ENCODE measurements around the gene DOK1.
A peak's percentile ranks its signal among the peaks of the same experiment; 100 is the strongest.

The DOK1 gene

DNA sequence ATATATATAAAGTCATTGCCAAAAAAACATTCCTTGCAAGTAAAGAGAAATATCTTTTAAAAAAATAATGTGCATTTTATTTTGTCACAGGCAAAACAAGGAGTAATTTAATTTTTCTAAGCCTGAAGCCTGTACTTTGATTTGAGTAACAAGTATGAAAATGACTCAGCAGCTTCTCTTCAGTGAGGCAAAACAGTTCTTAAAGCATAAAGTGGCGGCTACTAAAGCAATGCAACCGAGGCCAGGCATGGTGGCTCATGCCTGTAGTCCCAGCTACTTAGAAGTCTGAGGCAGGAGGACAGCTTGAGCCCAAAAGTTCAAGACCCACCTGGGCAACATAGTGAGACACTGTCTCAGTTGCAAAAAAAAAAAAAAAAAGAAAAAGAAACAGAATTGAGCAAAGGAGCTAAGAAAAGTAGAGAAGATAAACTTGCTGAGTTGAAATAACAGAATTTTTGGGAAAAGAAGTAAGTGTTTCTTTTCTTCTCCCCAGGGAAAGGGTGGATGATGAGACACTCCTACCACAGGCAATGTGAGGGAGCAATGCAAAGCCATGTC, 29.6 kb downstream of the DOK1 start:
- DNase-seq (ENCODE audit: extremely low read depth, low read depth) = no peak
- TF ChIP-seq, protein P1, sequence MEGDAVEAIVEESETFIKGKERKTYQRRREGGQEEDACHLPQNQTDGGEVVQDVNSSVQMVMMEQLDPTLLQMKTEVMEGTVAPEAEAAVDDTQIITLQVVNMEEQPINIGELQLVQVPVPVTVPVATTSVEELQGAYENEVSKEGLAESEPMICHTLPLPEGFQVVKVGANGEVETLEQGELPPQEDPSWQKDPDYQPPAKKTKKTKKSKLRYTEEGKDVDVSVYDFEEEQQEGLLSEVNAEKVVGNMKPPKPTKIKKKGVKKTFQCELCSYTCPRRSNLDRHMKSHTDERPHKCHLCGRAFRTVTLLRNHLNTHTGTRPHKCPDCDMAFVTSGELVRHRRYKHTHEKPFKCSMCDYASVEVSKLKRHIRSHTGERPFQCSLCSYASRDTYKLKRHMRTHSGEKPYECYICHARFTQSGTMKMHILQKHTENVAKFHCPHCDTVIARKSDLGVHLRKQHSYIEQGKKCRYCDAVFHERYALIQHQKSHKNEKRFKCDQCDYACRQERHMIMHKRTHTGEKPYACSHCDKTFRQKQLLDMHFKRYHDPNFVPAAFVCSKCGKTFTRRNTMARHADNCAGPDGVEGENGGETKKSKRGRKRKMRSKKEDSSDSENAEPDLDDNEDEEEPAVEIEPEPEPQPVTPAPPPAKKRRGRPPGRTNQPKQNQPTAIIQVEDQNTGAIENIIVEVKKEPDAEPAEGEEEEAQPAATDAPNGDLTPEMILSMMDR (IDR thresholded peaks at IDR 0.05; ENCODE audit: low read depth, low read length) = no peak

DNA sequence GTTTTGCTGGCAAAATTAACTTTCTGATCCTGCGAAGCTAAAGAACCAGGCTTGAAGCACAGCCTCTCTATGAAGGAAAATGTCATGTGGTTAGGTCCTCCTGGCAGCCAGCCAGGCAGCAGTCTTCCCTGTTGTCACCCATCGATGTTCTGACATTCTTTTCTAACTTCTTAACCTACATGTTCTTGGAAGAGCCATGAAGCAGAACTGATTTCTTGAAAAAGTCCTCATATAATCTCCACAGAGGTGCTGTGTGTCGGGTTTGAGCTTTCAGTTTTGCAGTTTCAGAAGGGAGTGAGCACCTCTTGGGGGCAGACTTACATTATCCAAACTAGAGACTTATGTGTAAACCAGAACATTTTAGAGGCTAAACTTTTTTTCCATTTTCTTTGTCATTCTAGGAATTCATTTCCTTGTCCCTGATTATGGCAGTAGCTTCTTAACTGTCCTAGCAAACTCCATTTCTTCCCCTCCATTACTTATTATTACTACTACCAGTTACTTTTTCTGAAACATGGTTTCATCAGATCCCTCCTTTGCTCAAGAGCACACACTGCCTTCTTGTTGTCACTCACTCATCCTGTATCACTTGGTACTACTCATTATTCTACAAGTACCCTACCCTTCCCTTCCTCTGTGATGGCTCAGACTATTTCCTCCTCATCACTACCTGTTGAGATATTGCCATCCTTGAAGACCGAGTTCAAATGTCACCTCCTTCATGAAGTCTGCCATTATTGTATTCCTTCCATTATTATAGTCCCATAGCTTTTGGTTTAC, 31.1 kb downstream of the DOK1 start:
- no peak for DNase-seq (ENCODE audit: extremely low read depth, low read depth)

DNA sequence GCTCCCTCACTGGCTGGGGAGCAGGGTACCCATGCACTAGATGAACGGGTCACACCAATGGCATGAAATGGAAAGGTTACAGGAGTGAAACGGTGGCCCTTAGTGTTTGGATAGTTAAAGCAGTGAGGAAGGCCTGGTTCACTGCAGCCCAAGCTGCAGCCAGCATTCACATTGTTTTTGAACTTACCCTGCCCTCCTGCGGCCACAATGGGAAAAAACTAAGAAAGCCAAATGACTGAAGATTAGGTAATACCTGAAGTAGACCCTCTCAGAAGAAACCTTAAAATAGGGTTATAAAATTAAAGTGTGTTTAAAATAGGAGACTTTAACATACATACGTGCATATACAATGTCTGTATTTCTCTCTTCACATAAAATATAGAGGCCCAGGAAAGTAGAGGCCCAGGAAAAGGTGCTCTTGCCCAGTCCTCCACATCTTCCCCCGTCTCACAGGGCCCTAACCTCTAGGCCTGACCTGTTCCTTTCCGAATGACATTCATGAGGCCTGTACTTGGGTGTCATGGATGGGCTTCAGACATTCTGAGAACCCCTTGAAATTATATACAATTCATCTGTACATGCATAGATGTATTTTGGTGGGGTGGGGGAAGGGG, 33.3 kb downstream of the DOK1 start:
- TF ChIP-seq, protein P1 (IDR thresholded peaks at IDR 0.05; ENCODE audit: low read depth, low read length) = peak; percentile 70
- DNase-seq (ENCODE audit: extremely low read depth, low read depth) = no peak

More for the DNA sequence above, 31.1 kb downstream of the DOK1 start:
- TF ChIP-seq, protein P1 (IDR thresholded peaks at IDR 0.05; ENCODE audit: low read depth, low read length) = peak; percentile 15; the same call in 1 of the 2 replicates

DNA sequence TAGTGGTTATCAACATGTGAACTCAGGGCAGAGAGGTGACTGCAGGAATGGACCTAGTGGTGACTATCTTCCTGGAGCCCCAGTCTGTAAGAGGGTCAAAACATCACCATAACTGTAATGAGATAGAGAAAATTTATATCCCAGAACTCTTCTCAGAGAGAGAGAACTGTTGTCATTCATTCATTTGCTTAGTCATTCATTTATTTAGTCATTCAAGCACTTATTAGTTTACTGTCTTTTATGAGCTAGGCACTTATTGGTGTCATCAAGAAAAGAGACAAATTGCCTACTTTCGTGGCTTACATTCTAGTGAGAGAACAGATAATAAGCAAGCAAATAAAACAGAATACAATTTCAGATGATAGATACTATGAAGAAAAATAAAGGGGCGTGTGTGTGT, 34.1 kb downstream of the DOK1 start:
- no peak for DNase-seq (ENCODE audit: extremely low read depth, low read depth)
- TF ChIP-seq, protein P1 (IDR thresholded peaks at IDR 0.05; ENCODE audit: low read depth, low read length) = no peak

DNA sequence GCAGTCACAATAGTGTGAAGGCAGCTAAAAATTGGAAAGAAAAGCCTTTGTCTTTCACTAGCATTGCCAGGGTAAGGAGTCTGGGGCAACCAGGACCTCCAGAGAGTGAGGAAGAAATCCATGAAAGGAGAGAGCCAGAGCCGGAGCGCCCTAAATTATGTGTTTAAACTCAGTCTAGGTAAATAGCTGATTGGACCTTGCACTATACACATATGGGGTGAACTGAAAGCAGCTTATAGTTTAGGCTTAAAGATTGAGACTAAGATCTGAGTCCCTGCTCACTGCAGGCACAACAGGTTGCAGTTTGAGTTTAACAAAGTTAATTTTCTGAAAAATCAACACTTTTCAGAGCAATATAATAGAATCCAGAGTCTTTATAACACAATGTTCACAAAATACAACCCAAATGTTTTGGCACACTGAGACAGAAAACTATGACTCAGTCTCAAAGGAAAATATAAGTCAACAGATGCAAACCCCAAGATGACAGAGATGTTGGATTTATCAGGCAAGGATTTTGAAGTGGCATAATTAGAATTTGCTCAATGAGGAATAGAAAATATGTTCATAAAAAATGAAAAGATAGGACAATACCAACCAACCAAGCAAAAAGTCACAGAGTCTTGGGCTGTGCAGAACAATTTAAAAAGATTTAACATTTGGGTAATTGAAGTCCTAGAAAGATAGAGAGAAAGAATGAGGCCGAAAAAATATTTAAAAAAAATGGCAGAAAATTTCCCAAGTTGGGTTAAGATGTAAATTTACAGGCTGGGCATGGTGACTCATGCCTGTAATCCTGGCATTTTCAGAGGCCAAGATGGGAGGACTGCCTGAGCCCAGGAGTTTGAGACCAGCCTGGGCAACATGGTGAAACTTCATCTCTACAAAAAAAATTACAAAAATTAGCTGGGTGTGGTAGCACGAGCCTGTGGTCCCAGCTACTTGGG, 39.6 kb downstream of the DOK1 start:
- TF ChIP-seq, protein P1 (IDR thresholded peaks at IDR 0.05; ENCODE audit: low read depth, low read length) = no peak
- no peak for DNase-seq (ENCODE audit: extremely low read depth, low read depth)

DNA sequence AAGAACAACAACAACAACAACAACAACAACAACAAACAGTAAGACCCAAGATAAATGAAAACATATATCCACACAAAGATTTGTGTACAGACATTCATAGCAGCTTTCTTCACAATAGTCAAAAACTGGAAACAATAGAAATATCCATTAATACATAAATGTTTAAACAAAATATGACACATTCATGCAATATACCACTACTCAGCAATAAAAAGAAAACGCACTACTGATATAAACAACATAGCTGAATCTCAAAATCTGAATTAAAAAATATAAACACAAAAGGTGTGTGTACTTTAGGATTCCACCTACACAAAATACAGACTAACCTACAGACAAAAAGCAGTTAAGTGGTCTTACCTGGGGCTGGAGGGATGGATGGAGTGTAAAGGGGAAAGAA, 42.1 kb downstream of the DOK1 start:
- DNase-seq (ENCODE audit: extremely low read depth, low read depth) = no peak
- TF ChIP-seq, protein P1 (IDR thresholded peaks at IDR 0.05; ENCODE audit: low read depth, low read length) = no peak

Measured in AG09319 (cell line).